Kidney tubule cell (primary cell): ENCODE data around the gene ENDOU.

ENCODE experiments used
- DNase-seq: peaks from one replicate; pipeline ENCODE4 v3.0.0-alpha.2; 2018; ENCODE audit warnings: low spot score

ENDOU gene, protein sequence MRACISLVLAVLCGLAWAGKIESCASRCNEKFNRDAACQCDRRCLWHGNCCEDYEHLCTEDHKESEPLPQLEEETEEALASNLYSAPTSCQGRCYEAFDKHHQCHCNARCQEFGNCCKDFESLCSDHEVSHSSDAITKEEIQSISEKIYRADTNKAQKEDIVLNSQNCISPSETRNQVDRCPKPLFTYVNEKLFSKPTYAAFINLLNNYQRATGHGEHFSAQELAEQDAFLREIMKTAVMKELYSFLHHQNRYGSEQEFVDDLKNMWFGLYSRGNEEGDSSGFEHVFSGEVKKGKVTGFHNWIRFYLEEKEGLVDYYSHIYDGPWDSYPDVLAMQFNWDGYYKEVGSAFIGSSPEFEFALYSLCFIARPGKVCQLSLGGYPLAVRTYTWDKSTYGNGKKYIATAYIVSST

DNA sequence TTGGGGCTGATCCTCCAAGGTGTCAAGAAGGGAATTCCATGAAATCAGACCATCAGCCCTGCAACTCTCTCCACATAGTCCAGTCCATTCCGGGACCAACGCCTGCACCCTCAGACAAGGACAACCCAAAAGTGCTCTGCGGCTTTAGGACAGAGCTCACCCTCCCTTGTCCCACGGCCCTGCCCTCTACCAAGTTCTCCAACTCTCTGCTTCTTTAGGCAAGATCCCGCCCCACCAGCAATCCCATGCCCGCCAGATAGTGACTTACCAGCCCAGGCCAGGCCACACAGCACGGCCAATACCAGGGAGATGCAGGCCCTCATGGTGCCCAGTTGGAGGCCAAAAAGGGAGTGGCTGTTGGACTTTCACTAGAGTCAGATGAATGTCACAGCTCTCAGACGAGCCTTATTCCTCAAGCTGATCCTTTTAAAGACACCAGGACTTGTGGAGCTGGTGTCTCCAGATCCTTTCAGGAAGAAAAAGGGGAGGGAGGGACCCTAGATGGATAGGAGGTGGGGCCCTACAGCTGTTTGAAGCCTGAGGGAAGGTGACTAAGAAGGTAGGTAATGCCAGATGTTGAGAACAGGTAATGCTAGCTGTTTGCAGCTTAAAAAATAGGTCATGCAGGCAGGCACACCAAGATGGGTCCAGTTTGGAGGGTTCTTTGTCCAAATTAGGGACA, at the start of gene ENDOU:
TSS of gene ENDOU (minus strand) at position 400 of the 682 bp plus-strand sequence. CDS start at position 323, 77 bp downstream.
- no peak for DNase-seq

DNA sequence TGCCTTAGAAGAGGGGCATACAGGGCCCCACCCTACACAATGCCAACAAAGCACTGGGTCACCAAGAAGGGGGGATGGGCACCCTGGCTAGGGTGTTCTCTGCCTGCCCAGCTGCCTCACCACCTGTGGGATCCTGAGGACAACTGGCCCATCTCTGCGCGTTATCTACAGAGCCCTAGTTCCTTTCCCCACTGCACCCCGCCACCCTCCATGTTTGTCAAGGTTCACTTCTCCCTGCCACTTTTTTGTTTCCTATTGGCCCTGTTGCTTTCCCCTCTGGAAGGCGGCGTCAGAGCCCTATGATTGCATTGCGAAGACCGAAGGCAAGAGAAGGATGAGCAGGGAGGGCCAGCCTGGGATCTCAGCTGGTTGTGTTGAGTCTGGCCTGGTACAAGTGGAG, 49.4 kb upstream of the ENDOU start:
- no peak for DNase-seq

DNA sequence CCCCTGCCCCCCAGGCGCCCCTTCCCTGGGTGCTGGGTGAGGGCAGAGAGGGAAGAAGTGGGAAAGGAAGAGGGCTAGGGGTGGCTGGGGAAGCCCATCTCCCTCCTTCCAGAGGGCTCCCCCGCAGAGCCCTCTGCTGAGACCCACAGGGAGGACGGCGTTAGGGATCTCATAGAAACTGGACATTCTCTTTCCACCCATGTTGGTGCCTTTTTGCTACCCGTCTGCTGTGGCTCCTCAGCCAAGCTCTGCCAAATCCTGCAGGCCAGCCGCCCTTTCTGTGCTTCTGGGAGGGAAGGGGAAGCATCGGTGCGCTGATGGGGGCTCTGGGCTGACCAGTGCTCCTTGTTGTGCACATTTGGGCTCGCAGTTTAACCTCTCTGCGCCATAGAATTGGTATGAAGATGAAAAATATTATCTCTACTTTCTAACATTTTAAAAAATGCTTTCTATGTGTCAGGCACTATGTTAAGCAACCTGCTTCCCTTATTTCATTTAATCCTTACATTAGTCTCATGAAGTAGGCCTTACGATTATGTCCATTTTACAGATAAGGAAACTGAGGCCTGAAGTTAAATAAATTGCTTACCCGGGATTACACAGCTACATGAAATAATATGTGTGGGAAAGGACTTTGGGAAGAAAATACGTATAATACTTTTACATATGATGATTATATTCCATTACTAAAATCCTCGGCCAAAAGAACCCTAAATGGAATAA, 48.7 kb upstream of the ENDOU start:
- DNase-seq = no peak

DNA sequence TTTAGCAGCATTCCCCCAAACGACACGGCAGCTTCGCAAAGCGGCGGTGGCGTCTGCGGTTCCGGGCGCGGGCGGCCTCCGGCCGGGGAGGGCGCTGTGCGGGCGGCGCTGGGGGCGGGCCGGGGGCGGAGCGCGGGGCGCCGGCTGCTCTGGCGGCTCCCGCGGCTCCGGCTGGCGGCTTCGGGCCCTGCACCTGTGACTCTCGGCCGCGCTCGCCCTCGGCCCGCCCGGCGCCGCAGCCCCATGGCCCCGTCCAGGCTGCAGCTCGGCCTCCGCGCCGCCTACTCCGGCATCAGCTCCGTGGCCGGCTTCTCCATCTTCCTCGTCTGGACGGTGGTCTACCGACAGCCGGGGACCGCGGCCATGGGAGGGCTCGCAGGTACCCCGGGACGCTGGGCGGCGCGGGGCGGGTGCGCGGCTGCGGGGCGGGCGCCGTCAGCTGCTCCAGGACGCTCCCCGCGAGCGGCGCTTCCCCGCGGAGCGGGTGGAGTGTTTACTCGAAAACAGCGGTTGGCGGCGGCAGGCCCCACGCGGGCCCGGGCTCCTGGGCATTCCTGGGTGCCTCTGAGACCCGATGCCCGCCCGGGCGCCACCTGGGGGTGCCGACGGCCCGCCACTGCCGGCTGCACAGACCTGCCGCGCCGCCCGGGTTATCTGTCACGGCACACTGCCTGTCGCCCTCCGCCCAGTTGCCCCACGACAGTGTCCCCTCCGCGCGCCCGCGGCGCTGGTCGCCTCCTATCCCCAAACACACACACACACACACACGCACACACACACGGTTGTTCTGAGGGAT, 48.0 kb upstream of the ENDOU start, which contains the start of gene SLC48A1:
TSS of gene SLC48A1 (plus strand) at position 177 of the 796 bp plus-strand sequence. CDS start at position 244, 67 bp downstream.
- peak; percentile 78 for DNase-seq

DNA sequence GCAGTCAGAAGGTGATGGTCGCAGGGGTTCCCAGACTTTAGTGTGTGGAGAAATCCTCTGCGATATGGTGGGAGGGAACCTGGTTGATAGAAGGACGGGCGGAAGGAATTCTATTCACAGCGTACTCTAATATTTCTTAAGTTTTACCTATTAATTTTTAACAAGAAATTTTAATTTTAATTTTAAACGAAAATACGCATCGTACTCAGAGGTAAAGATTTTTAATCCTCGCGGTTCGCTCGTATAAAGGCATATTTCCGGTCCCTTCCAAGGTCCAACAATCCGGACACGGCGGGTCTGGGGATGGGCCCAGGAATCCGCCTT, 47.4 kb upstream of the ENDOU start:
- DNase-seq = no peak

DNA sequence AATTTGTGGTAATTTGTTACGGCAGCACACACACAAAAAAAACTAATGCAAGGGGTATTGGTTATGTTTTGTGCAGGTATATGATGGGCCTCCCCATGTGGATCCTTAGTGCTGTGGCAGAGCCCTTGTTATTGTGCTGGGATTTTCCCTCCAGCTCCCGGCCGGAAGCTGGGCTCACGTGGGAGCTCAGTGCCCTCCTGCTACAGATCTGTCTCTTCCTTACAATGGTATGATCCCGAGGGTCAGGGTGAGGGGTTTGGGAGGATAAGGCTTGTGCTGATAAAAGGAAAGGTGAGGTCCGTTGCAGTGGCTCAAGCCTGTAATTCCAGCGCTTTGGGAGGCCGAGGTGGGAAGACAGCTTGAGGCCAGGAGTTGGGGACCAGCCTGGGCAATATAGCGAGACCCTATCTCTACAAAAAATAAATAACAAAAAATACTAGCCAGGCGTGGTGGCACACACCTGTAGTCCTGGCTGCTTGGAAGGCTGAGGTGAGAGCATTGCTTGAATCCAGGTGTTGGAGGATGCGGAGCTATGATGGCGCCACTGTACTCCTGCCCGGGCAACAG, 46.9 kb upstream of the ENDOU start:
- DNase-seq = no peak

DNA sequence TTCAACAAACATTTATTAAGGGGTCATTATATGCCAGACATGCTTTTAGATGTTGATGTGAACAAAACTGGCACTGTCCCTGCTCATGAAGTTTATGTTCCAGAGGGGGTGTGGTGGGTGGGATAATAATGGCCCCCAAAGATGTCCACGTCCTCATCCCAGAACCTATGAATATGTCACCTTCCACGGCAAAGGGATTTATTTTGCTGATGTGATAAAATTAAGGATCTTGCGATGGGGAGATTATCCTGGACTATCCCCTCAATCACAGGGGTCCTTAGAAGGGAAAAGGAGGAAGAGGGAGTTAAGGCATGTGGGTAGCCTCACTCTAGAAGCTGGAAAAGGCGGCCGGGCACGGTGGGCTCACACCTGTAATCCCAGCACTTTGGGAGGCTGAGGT, 46.0 kb upstream of the ENDOU start:
- no peak for DNase-seq

DNA sequence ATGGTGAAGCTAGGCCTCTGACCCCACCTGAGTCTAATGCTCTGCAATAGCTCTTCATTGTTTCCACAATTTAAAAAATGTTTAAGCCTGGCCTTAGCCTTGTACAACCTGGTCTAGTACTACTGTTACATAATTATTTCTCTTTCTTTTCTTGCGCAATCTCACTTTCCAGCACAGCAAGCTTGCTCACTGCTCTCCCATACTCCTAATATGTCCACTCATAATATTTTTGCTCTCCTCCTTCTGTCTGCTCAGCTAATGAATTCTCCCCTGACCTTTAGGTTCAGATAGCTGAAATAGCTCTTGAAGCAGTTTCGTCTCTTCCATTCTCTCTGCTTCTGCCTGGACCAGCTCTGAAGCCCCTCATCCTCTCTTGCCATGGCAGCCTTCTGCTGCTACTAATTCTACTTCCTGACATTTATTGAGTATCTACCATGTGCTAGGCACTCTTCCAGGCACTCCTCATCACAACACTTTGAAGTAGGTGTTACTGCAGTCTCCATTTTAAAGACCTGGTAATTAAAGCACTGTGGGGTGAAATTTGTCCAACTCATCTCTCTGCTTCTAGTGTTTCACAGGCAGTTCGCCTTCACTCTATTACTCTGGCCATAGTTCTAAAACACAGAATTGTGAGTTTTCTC, 44.9 kb upstream of the ENDOU start:
- no peak for DNase-seq

DNA sequence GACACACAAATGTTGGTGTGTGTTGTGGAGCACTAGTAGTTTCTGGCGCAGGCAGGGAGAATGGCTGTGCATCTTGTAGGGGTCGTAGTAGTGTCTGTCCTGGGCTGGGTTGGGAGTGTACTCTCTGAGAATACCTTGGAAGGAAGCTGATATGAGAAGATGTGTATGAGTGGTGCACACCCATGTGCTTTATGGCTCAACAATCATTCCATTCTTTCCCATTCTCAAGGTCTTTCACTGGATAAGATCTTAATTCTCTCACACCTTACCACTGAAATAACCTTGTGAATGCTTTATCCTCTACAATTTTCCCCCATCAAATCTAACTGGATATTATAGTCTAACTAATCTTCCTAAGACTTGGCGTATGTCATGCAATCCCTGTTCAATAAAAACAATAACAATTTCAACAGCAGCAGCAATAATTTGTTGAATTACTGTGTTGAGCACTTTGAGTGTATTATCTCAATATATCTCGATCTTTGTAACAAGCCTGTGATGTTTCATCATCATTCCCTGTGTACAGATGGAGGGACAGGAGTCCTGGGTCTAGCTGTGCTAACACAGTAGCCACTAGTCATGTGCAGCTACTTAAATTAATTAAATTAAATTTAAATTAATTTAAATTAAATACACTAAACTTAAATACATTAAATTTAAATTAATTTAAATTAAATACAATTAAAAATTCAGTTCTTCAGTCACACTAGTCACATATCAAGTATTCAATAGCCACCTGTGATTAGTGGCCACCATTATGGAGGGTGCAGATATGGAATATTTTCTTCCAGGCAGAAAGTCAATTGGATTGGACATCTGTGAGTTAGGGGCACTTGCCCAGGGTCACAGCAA, 44.2 kb upstream of the ENDOU start:
- no peak for DNase-seq

DNA sequence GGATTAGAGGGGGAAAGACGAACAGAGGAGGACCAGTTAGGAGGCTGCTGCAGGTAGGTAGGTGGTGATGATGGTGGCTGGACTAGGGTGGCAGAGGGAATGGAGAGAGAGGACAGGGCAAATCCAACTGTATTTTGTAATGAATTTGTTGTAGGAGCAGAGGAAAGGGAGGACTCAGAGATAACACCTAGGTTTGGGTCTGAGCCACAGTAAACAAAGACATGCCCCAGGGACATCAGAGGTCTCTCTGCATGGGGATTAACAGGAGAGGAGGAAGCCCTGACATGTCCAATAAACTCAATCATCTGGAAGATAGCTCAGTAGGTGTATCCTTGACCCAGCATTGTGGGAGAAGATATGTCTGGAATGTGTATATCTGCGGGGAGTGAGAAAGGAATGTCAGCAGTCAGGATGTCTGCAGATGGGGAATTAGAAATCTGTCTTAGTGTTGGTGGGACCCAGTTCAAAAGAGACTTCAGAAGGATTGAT, 43.1 kb upstream of the ENDOU start:
- peak; percentile 93 for DNase-seq

DNA sequence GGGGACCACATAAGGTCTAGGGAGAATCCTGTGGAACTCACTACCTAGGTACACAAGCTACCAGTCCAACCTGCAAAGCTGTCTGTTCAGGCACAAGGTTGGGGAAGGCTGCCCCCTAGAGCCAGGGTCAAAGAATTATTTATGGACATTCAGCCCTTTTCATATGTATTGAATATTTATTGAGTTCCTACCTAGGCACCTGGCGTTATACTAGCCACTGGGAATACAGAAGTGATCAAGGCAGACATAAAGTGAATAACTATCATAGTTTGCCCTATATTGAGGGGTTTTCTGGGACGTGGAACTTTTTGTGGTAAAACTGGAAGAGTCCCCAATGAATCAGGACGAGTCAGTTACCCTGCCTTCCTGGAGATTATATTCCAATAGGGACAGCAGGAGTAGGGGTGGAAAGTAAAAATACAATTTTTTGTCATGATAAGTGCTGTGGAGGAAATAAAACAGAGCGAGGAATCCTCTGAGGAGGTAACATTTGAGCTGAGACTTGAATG, 42.0 kb upstream of the ENDOU start:
- DNase-seq = peak; percentile 70

DNA sequence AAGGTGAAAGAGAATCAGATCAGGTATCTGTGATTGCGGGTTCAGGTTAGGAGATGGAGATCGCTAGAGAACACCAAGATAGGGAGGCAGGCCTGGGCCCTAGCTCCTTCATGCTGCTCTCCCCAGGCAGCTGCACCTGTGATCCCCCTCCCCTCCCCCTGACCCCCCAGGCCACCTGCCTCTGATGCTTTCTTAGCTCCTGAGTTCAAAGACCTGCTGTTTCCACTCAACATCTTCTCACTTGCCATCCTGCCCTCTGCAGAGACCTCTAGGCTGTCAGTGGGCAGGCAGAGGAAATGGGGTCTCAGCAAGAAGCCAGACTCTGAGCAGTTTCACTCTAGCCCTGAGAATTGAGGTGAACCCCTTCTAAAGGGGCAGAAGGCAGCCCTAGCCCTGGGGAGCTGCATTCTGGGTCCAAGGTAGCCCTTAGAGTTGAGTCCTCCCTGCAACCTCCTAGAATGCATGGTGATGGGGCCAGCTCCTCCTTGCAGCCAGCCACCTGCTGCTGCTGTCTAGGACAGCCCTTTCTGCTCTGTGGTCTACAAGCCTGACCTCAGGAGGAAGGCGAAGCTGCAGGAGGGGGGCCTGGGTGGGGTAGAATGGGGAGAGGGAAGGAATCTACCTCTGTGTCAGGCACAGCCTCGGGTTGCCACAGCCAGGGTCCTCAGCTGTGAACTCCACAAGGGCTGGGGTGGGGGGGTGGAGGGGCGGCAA, 41.4 kb upstream of the ENDOU start:
- no peak for DNase-seq

DNA sequence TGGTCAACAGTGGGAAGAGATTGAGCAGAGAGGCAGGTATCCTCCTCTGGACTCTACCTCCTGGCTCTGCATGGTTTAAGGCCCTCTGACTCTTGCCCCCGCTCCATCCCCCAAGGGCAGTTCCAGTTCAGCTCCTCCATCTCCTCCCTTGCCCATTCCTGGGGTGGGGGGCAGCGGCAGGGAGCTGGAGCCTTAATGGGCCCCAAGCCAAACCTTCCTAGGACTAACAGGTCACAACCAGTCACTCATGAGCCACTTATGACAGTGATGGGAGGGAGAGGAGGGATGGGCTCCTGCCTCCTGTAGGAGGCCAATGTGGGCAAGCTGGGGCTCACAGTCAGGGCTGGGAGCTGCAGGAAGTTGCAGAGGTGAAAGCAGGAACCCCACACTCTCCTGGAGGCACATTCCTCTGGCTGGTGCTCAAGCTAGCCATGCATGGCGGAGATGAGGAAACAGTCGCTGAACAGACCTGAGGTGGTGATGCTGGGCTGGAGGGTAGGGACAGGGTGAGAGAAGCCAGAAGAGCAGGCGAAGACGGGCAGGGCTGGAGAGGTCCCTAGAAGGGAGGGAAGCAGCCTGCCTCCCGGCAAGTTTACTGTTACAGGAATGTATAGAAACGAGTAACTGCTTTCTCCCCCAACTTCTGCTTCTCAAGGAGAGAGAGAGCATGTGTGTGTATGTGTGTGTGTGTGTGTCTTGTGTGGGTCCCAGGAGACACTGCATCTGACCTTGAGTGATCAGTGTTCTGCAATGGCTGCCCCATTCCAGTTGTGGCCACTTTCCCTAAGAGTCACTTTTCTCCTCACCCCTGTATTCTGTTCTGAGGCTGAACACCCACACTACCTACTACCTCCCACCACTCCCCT, 38.4 kb upstream of the ENDOU start:
- peak; percentile 100 for DNase-seq

DNA sequence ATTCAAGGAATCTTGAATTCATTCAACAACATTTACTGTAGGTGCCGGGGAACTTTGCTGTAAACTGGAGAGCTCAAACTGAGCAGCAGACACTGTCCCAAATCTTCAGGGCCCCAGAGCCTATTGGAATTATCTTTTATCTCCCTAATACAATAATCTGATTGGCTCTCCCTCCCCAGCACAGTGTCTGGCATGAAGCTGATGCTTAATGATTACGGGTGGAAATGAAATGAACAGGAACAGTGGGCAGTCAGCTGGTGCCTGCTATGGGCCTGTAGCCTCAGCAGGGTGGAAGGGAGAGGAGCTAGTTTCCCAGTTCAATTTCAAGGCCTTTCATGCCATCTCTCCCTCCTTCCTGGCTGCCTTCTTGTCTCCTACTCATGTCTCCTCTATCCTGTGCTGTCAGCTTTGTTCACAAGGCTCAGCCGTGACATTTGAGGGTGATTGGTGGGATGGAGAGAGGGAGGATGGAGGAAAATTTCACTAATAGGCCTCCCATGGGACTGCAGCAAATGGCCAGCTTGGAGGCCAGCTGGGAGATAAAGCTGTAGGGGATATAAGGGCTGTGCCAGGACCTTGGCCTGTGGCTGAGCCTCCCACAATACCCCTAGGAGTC, 37.7 kb upstream of the ENDOU start:
- DNase-seq = peak; percentile 64

DNA sequence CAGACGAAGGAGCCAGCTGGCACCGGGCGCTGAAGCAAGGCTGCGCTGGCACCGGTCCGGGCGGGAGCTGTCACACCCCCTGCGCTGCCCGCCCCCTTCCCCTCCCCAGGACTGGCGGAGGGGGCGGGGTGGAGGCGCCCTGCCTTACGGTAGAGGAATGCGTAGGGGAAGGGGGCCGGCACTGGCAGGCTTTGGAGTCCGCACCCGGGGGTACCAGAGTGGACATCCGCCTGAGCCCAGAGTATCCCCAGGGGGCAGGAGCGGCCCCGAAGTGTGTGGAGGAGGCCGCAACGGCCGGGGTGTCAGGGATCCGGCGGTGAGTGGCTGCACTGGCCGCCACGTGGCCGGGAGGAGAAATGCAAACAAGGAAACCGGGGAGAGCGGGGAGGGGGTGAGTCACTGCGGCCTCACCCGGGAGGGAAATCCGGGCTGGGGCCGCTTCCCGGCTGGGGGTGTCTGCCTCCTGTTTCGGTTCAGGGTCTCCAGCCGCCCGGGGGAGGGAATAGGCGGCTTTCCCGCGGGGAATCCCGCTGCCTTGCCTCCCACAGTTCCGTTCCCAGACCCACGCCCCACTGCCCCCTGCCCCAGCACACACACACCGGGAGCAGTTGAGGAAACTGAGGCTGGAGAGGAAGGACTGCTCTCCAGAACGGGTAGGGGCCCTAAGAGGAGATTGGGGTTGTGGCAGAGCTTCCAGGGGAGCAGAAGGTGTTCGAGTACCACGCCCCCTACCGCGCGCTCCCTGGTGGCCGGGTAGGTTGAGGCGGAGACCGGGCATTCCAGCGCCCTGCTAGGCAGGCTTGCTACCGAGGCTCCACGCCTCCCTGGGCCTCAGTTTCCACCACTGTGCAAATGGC, 33.8 kb upstream of the ENDOU start, which contains the start of gene RAPGEF3:
TSS of gene RAPGEF3 (minus strand) at position 47 of the 857 bp plus-strand sequence. CDS start 324 bp downstream, outside the sequence.
- DNase-seq = peak; percentile 98

DNA sequence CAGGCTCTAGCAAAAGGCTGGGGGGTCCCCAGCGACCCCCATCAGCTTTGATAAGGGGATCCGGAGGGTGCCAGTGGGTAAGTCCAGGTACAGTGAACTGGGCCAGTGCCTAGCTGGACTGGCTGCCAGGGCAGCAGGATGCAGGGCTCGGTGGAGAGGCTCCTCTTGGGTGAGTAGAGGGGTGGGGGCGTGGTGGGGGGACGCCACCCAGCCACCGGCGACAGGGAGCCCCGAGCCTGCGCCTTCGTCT, 33.2 kb upstream of the ENDOU start:
- DNase-seq = no peak
